Uterus (tissue), 4 donors: ENCODE results near the gene UCP2. TPM values are rescaled to one million over a fixed set of nuclear protein-coding genes. Genes with fewer than 3 reads are reported as not detected.

Experiments
- DNase-seq, 2 donors: peaks; one replicate each; pipeline ENCODE4 v3.0.0-alpha.2; 2019 to 2020
- H3K27ac ChIP-seq, 2 donors: fragments of 200-600 bp; sonication (generic); 1 replicate in 1 of 2; 2 replicates in 1 of 2; pipeline ENCODE4 v1.5.1; 2016 to 2018
- H3K27me3 ChIP-seq, 2 donors: fragments of 200-600 bp; sonication (generic); one replicate each; pipeline ENCODE4 v1.5.1; 2018 to 2019; ENCODE audit warnings: control low read depth in 1 of 2
- H3K36me3 ChIP-seq, 2 donors: fragments of 200-600 bp; sonication (generic); one replicate each; pipeline ENCODE4 v1.5.1; 2019; ENCODE audit warnings: control low read depth in 1 of 2
- H3K4me1 ChIP-seq, 2 donors: fragments of 200-600 bp; sonication (generic); one replicate each; pipeline ENCODE4 v1.5.1; 2018 to 2019; ENCODE audit warnings: control low read depth in 1 of 2
- H3K4me3 ChIP-seq, 2 donors: fragments of 200-600 bp; sonication (generic); 1 replicate in 1 of 2; 2 replicates in 1 of 2; pipeline ENCODE4 v1.5.1; 2018 to 2019; ENCODE audit warnings: mild to moderate bottlenecking in 1 of 2
- H3K9me3 ChIP-seq, 2 donors: fragments of 200-600 bp; sonication (generic); one replicate each; pipeline ENCODE4 v1.5.1; 2019; ENCODE audit warnings: control low read depth in 1 of 2
- POLR2A ChIP-seq, 2 donors: fragments of 450-650 bp; IDR thresholded peaks; one replicate each; pipeline ENCODE4 v1.6.1; 2016; ENCODE audit warnings: antibody characterized with exemption in 2 of 2, mild to moderate bottlenecking in 1 of 2, moderate library complexity in 1 of 2
- intact Hi-C: fragments of 100-400 bp; cut with DNase I; formaldehyde crosslinking; loops from one replicate; pipeline ENCODE4 v1.15.1; 2023; ENCODE audit warnings: low total_unique reads
- total RNA-seq, 4 donors: library from RNA; depleted of rRNA in 3 of 4; stranded (reverse); fragments of >200 nt in 3 of 4; gene quantifications; one replicate each; pipeline versions ENCODE4 v1.1.0 to v1.2.4, GENCODE V29; 2014 to 2023
- TF ChIP-seq, protein P1 (sequence below), 4 experiments: fragments of 200-600 bp in 2 of 4; fragments of 450-650 bp in 2 of 4; sonication (generic) in 2 of 4; IDR thresholded peaks; one replicate each; pipeline ENCODE4 v1.5.1; 2016 to 2019; ENCODE audit warnings: antibody characterized with exemption in 4 of 4, mild to moderate bottlenecking in 2 of 4, moderate library complexity in 1 of 4
- donor health status: DM: yes; HTN: yes; CAD: no.

Gene UCP2
- total RNA-seq, 4 donors from 2014 or later: 10.8 to 64.7 (median 33.7) TPM; not detected in 1

DNA sequence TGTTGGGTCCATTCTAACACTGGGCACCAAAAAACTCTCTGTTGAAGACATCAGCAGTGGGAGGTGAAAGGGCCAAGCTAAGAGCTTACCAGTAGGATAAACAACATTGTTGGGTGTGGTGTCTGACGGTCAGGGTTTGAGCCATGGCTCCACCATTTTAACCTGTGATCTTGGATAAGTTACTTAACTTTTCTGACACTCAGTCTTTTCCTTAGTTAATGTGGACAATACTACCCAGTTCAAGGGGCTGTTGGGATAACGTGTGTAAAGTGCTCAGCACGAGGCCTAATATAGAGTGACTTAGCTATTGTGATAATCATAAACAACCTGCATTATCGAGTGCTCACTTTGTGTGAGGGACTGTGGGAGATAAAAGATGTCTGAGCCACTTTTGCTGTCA lies 20.2 kb upstream of the UCP2 start:
- TF ChIP-seq, protein P1, sequence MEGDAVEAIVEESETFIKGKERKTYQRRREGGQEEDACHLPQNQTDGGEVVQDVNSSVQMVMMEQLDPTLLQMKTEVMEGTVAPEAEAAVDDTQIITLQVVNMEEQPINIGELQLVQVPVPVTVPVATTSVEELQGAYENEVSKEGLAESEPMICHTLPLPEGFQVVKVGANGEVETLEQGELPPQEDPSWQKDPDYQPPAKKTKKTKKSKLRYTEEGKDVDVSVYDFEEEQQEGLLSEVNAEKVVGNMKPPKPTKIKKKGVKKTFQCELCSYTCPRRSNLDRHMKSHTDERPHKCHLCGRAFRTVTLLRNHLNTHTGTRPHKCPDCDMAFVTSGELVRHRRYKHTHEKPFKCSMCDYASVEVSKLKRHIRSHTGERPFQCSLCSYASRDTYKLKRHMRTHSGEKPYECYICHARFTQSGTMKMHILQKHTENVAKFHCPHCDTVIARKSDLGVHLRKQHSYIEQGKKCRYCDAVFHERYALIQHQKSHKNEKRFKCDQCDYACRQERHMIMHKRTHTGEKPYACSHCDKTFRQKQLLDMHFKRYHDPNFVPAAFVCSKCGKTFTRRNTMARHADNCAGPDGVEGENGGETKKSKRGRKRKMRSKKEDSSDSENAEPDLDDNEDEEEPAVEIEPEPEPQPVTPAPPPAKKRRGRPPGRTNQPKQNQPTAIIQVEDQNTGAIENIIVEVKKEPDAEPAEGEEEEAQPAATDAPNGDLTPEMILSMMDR (IDR thresholded peaks at IDR 0.05): no peak
- no peak for TF ChIP-seq POLR2A (IDR thresholded peaks at IDR 0.05)
- Histone ChIP-seq H3K27ac (no peak overlapping the region), H3K4me3 (no peak overlapping the region), H3K4me1 (no peaks in the 10 kb centered on the region), H3K36me3 (no peaks in the 10 kb centered on the region), H3K27me3 (no peaks in the 10 kb centered on the region), H3K9me3 (no peaks in the 10 kb centered on the region)
- intact Hi-C loops: no loop called here
- DNase-seq: no peak

DNA sequence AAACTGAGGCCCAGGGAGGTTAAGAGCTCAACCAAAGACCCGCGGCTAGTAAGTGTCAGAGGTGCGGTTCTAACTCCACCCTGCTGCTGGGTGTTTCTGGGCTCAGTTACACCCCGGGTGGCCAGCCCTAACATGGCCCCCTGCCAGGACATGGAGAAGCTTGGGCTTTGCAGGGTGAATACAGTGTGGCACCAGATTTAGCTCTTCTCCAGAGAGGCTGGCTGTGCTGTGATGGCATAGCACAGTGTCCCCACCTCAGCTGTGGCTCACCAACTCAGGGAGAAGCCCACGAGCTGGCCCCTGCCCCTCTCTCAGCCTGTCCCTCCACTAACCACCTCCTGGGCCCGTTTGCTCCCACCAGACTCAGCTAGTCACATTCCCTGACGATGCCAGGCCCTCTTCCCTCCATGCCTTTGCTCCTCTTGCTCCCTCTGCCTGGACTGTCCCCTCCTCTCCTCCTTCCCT lies 19.2 kb upstream of the UCP2 start:
- DNase-seq: no peak
- Histone ChIP-seq H3K4me1 (no peaks in the 10 kb centered on the region), H3K9me3 (no peaks in the 10 kb centered on the region), H3K27ac (no peak overlapping the region), H3K4me3 (no peak overlapping the region), H3K36me3 (no peaks in the 10 kb centered on the region), H3K27me3 (no peaks in the 10 kb centered on the region)
- TF ChIP-seq POLR2A (IDR thresholded peaks at IDR 0.05): no peak
- TF ChIP-seq, protein P1 (IDR thresholded peaks at IDR 0.05): no peak
- intact Hi-C loops: no loop called here

DNA sequence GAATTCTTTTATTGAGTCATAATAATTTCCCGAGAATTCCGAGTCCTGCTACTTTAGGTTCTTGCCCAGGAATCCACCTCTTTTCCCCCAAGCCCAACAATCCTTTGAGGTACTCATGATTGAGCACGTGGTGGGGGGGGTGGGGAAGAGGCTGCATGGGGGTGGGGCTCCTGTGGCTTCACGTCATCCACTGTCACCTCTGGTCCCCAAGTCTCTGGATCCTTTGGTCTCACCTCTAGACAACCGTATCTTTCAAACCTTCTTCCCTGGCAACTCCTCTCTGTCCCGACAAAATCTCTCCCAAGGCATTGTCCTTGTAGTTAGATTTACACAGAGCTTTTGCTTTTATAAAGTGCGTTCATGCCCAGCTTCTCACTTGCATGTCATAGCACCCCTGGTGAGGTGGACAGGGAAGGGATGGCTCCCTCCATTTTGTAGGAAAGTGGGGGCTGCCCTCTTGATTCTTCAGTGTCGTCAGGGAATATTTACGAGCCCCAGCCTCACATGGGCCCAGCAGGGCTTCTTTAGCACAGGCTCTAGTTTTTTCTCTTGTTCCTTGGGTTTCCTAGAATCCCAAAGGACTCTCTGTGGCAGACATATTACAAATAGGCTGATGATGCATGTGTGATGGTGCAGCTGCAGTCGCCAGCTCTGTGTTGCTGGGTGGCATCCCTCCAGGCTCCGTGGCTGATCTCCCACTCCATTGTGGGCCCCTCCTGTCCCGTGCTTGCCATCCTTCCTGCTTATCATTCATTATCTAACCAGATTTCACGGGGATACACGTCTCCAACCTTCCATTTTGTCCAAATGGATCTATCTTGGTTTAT lies 17.9 kb upstream of the UCP2 start:
- no peaks in the 10 kb centered on the region for H3K36me3 ChIP-seq
- intact Hi-C loops: no loop called here
- TF ChIP-seq POLR2A (IDR thresholded peaks at IDR 0.05): no peak
- TF ChIP-seq, protein P1 (IDR thresholded peaks at IDR 0.05): no peak

DNA sequence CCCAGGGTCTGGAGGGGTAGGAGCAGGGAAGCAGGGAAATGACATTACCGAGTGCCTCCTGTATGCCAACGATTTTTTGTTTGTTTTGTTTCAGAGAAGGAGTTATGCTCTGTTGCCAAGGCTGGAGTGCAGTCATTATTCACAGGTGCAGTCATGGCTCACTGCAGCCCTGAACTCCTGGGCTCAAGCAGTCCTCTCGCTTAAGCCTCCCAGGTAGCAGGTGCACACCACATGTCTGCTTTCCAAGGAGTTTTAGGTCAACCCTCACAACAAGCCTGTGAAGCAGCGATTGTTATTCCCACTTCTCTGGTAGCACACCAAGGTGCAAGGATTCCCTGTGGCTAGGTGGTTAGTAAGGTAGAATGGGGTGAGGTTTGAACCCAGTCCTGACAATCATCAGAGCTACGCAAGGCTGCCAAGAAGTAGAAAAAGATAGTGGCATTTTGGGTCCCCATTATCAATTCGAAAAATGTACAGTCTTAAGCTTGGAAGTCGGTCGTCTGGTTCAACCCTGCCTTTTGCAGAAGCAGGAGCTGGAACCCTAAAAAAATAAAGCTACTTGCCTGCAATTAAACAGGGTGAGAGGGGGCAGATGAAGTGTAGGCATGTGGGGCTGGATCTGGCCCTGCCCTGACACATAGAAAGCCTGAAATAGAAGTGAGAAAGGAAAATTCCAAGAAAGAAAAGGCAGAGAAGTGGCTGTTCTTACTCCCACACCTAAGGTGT lies 17.1 kb upstream of the UCP2 start:
- intact Hi-C loops: no loop called here
- Histone ChIP-seq H3K4me1 (no peaks in the 10 kb centered on the region), H3K27me3 (no peaks in the 10 kb centered on the region), H3K9me3 (no peaks in the 10 kb centered on the region), H3K36me3 (no peaks in the 10 kb centered on the region), H3K27ac (no peak overlapping the region), H3K4me3 (no peak overlapping the region)
- TF ChIP-seq, protein P1 (IDR thresholded peaks at IDR 0.05): no peak
- TF ChIP-seq POLR2A (IDR thresholded peaks at IDR 0.05): no peak
- DNase-seq: no peak

More for the DNA sequence above, 17.9 kb upstream of the UCP2 start:
- Histone ChIP-seq H3K27ac (no peak overlapping the region), H3K4me1 (no peaks in the 10 kb centered on the region), H3K9me3 (no peaks in the 10 kb centered on the region), H3K27me3 (no peaks in the 10 kb centered on the region), H3K4me3 (no peak overlapping the region)
- no peak for DNase-seq
